KMS-11 (cell line): Measurements from ENCODE around the gene UBN1.

ENCODE experiments used
- H2AFZ ChIP-seq: fragments of 200-600 bp; sonication (generic); 2 replicates; pipeline ENCODE4 v1.6.1; 2016; ENCODE audit warnings: antibody characterized with exemption, mixed run types, low read depth
- H3K27ac ChIP-seq: fragments of 200-600 bp; sonication (generic); 2 replicates; pipeline ENCODE4 v1.6.1; 2016; ENCODE audit warnings: mild to moderate bottlenecking, mixed run types
- H3K27me3 ChIP-seq: fragments of 200-600 bp; sonication (generic); 2 replicates; pipeline ENCODE4 v1.6.1; 2017; ENCODE audit warnings: mild to moderate bottlenecking, low read depth, mixed run types, moderate library complexity; ENCODE audit not compliant: insufficient read depth
- H3K36me3 ChIP-seq: fragments of 200-600 bp; sonication (generic); 2 replicates; pipeline ENCODE4 v1.6.1; 2017; ENCODE audit warnings: mild to moderate bottlenecking, mixed run types; ENCODE audit not compliant: insufficient read depth
- H3K4me1 ChIP-seq: fragments of 200-600 bp; sonication (generic); 2 replicates; pipeline ENCODE4 v1.6.1; 2016; ENCODE audit warnings: mild to moderate bottlenecking, low read depth, mixed run types; ENCODE audit not compliant: poor library complexity, severe bottlenecking
- H3K4me2 ChIP-seq: fragments of 200-600 bp; sonication (generic); 2 replicates; pipeline ENCODE4 v1.7.0; 2016; ENCODE audit warnings: mild to moderate bottlenecking, mixed run types
- H3K4me3 ChIP-seq: fragments of 200-600 bp; sonication (generic); IDR thresholded peaks from 2 replicates; pipeline ENCODE4 v1.6.1; 2017; ENCODE audit warnings: low read depth, low read length, mixed read lengths; ENCODE audit not compliant: insufficient read depth
- H3K79me2 ChIP-seq: fragments of 200-600 bp; sonication (generic); 2 replicates; pipeline ENCODE4 v1.6.1; 2016; ENCODE audit warnings: low read depth, mixed run types; ENCODE audit not compliant: insufficient read depth
- H3K9ac ChIP-seq: fragments of 200-600 bp; sonication (generic); 2 replicates; pipeline ENCODE4 v1.6.1; 2016; ENCODE audit warnings: mild to moderate bottlenecking, mixed run types
- H4K20me1 ChIP-seq: fragments of 200-600 bp; sonication (generic); 2 replicates; pipeline ENCODE4 v1.6.1; 2016; ENCODE audit warnings: mild to moderate bottlenecking, mixed run types; ENCODE audit not compliant: insufficient read depth
- CTCF ChIP-seq: fragments of 200-600 bp; sonication (generic); conservative IDR thresholded peaks from 2 replicates; pipeline ENCODE4 v1.6.1; 2017; ENCODE audit warnings: low read depth, mild to moderate bottlenecking, antibody characterized with exemption, low read length, moderate library complexity, mixed read lengths

UBN1 gene

GRCh38 chr16:4855804-4856203, 8.5 kb downstream of the UBN1 start:
- H3K36me3 ChIP-seq = peaks cover 11% of the 10 kb centered on the region; the same call in 1 of the 2 replicates
- H3K4me2 ChIP-seq = no peak overlapping the region
- no peak overlapping the region for H3K27ac ChIP-seq

GRCh38 chr16:4859190-4859899, 12.1 kb downstream of the UBN1 start:
- Histone ChIP-seq H4K20me1 (no peaks in the 10 kb centered on the region), H3K27me3 (no peaks in the 10 kb centered on the region), H3K79me2 (peaks cover 15% of the 10 kb centered on the region; the same call in 1 of the 2 replicates), H2AFZ (no peak overlapping the region), H3K4me3 (no peak overlapping the region), H3K9ac (no peak overlapping the region), H3K4me1 (no peaks in the 10 kb centered on the region), H3K4me2 (no peak overlapping the region), H3K27ac (no peak overlapping the region), H3K36me3 (no peaks in the 10 kb centered on the region; the same call in 1 of the 2 replicates)
- TF ChIP-seq CTCF = no peak

More at GRCh38 chr16:4855804-4856203, 8.5 kb downstream of the UBN1 start:
- Histone ChIP-seq H2AFZ (no peak overlapping the region), H3K4me3 (no peak overlapping the region), H3K9ac (no peak overlapping the region), H4K20me1 (peaks cover 9% of the 10 kb centered on the region), H3K27me3 (no peaks in the 10 kb centered on the region), H3K4me1 (peaks cover 9% of the 10 kb centered on the region), H3K79me2 (peaks cover 26% of the 10 kb centered on the region; the same call in 1 of the 2 replicates)
- TF ChIP-seq CTCF = no peak

- TF ChIP-seq CTCF = no peak
- Histone ChIP-seq H3K4me1 (no peaks in the 10 kb centered on the region), H2AFZ (no peak overlapping the region), H3K36me3 (no peaks in the 10 kb centered on the region; the same call in 1 of the 2 replicates), H3K4me2 (no peak overlapping the region), H3K27ac (no peak overlapping the region), H3K27me3 (no peaks in the 10 kb centered on the region), H3K9ac (no peak overlapping the region), H3K79me2 (peaks cover 17% of the 10 kb centered on the region; the same call in 1 of the 2 replicates), H3K4me3 (no peak overlapping the region), H4K20me1 (no peaks in the 10 kb centered on the region)
These were observed 12.6 kb downstream of the UBN1 start for GRCh38 chr16:4859900-4860255.

- no peaks in the 10 kb centered on the region for H3K27me3 ChIP-seq
- H3K4me1 ChIP-seq = no peaks in the 10 kb centered on the region
- H3K4me3 ChIP-seq = no peak overlapping the region
- no peaks in the 10 kb centered on the region; the same call in 1 of the 2 replicates for H3K36me3 ChIP-seq
- H4K20me1 ChIP-seq = no peaks in the 10 kb centered on the region; the same call in 1 of the 2 replicates
- no peak overlapping the region for H3K27ac ChIP-seq
- H3K9ac ChIP-seq = no peak overlapping the region
- H2AFZ ChIP-seq = no peak overlapping the region
- TF ChIP-seq CTCF = no peak
- H3K79me2 ChIP-seq = peaks cover 17% of the 10 kb centered on the region; the same call in 1 of the 2 replicates
- H3K4me2 ChIP-seq = no peak overlapping the region
These were observed 13.6 kb downstream of the UBN1 start for GRCh38 chr16:4860727-4861342.
